IPS-NIHi7 (cell line): ENCODE measurements around the gene MYH16.
"Not testable (repeated sequence)": the region's sequence is repeated elsewhere in the genome, so short reads cannot be mapped to it uniquely, and the experiment has no call there.

Source experiments
- DNase-seq: peaks from one replicate; pipeline ENCODE4 v3.0.0; 2012; ENCODE audit warnings: mixed read lengths; ENCODE audit errors: extremely low spot score

Gene MYH16

GRCh38 chr7:99352247-99352646, 79.6 kb downstream of the MYH16 start:
- DNase-seq: no peak

DNA sequence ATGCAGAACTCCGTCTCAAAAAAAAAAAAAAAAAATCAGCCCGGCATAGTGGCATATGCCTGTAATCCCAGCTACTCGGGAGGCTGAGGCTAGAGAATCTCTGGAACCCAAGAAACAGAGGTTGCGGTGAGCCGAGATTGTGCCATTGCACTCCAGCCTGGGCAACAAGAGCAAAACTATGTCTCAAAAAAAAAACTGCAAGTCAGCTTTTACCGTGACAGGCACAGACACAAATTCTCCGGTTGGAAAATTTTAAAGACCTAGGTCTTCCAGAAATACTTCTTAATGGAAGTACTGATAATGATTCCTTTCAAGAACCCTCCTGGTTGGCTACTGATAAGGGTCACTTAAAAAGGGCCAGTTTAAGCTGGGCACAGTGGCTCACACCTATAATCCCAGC, 82.5 kb downstream of the MYH16 start:
- DNase-seq: no peak

DNA sequence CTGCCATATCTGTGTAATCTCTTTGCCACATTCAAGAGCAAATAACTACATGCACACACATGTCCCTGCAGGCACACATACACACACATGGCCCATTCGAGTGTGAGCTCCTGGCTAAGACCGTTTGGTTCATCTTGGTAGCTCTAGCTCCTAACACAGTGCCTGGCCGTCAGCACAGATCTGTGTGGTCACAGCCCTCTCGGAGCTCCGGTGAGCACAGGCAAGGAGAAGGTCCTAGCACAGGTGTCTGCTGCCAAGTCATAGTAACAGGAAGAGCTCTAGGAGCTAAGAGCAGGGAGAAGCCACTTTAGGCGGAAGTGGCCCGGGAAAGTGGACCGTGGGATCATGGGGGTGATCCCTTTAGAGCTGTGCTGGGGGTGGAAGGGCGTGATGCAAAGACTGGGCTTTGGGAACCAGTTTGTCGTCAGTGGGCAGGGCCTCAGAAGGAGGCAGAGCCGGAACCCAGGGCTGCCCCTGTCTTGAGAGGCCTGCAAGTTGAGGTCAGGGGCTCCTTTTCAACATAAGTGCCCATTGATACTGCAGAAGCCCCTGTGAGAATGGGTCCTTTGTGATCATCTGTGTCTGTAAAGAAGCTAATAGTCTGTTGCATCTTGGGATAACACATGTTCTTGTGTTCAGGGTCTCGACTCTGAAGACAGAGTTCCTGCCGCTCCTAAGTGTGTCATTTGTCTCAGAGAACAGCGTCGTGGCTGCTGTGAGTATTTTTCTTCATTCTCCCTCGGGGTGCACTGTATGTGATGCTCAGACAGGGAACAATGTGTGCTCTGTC, 85.3 kb downstream of the MYH16 start:
- DNase-seq: no peak

- DNase-seq: not testable (repeated sequence)
Observed at GRCh38 chr7:99358521-99358920, 85.9 kb downstream of the MYH16 start.

GRCh38 chr7:99359465-99360154, 87.0 kb downstream of the MYH16 start:
- peak; percentile 43 for DNase-seq
